SJSA1 (cell line): Measurements from ENCODE around the gene PUM1. TPM values are rescaled to one million over a fixed set of nuclear protein-coding genes. Genes with fewer than 3 reads are reported as not detected.

ENCODE experiments used
- total RNA-seq: library from RNA; depleted of rRNA; stranded (reverse); fragments of >200 nt; shearing (Covaris generic); gene quantifications from 2 replicates; pipeline ENCODE4 v1.2.3, GENCODE V29; 2014; rRNA removed

Gene PUM1
- total RNA-seq, 1 experiment from 2014 or later, result 36.6 TPM

Other genes with a start within 250 kb of the PUM1 start
- 29.6 and 43.6 TPM in 2 replicates for gene SDC3, start 157.0 kb downstream of the PUM1 start, total RNA-seq
- gene NKAIN1, start 174.2 kb upstream of the PUM1 start, total RNA-seq, result 0.05 TPM in 1 of 2 replicates, not detected in the other
- gene SNRNP40, start 231.1 kb upstream of the PUM1 start, total RNA-seq, result 80.0 and 139 TPM in 2 replicates
- gene ZCCHC17, start 231.3 kb upstream of the PUM1 start, total RNA-seq, result 42.0 and 50.2 TPM in 2 replicates